A673 (cell line): ENCODE results near the gene POU3F3. TPM values are rescaled to one million over a fixed set of nuclear protein-coding genes. Genes with fewer than 3 reads are reported as not detected.
A peak's percentile ranks its signal among the peaks of the same experiment; 100 is the strongest.

Experiments
- BruUV-seq: library from RNA; stranded (reverse); fragments of 400-500 nt; replicated peaks from 2 replicates; lab custom pipeline; 2021; lab: Mats Ljungman, UMichigan
- CTCF ChIA-PET: fragments of 300-600 bp; sonication (Branson Sonifier 250); formaldehyde crosslinking; loops from one replicate; lab custom pipeline; 2022; ENCODE audit warnings: antibody characterized with exemption; lab: Charles Lee
- POLR2A ChIA-PET: fragments of 300-600 bp; sonication (Branson Sonifier 250); formaldehyde crosslinking; loops from one replicate; lab custom pipeline; 2022; ENCODE audit warnings: antibody characterized with exemption; ENCODE audit not compliant: low non-redundant PET; lab: Charles Lee
- DNase-seq: peaks from one replicate; pipeline ENCODE4 v3.0.0-alpha.2; 2015; ENCODE audit warnings: low spot score
- H3K27ac ChIP-seq: fragments of 200-600 bp; sonication (generic); 2 replicates; pipeline ENCODE4 v1.5.1; 2016; ENCODE audit warnings: mixed run types, low read depth, mild to moderate bottlenecking, mixed read lengths, antibody characterized with exemption, low read length; ENCODE audit not compliant: poor library complexity, severe bottlenecking
- H3K27me3 ChIP-seq: fragments of 200-600 bp; sonication (generic); replicated peaks from 2 replicates; pipeline ENCODE4 v1.6.1; 2017; ENCODE audit warnings: mixed run types, low read depth, mild to moderate bottlenecking, mixed read lengths, antibody characterized with exemption, low read length; ENCODE audit not compliant: insufficient read depth, poor library complexity
- H3K36me3 ChIP-seq: fragments of 200-600 bp; sonication (generic); 2 replicates; pipeline ENCODE4 v1.6.1; 2016; ENCODE audit warnings: mixed run types, mild to moderate bottlenecking, mixed read lengths, antibody characterized with exemption, low read length; ENCODE audit not compliant: insufficient read depth, poor library complexity, severe bottlenecking
- H3K4me1 ChIP-seq: fragments of 200-600 bp; sonication (generic); 2 replicates; pipeline ENCODE4 v1.6.1; 2017; ENCODE audit warnings: mixed run types, mild to moderate bottlenecking, mixed read lengths, antibody characterized with exemption, low read length; ENCODE audit not compliant: insufficient read depth, poor library complexity, severe bottlenecking
- H3K4me3 ChIP-seq: fragments of 200-600 bp; sonication (generic); 2 replicates; pipeline ENCODE4 v1.5.1; 2016; ENCODE audit warnings: low read depth, mixed run types, mild to moderate bottlenecking, mixed read lengths, low read length; ENCODE audit not compliant: poor library complexity, severe bottlenecking
- H3K9me3 ChIP-seq: fragments of 200-600 bp; sonication (generic); 2 replicates; pipeline ENCODE4 v1.6.1; 2016; ENCODE audit warnings: mixed run types, low read depth, mild to moderate bottlenecking, mixed read lengths, antibody characterized with exemption, low read length; ENCODE audit not compliant: poor library complexity, severe bottlenecking
- CTCF ChIP-seq: fragments of 300-800, 200-600 bp; sonication (generic); conservative IDR thresholded peaks from 2 replicates; pipeline ENCODE4 v1.5.1; 2017; ENCODE audit warnings: low read depth, mild to moderate bottlenecking, antibody characterized with exemption, low read length, moderate library complexity, mixed read lengths
- EZH2 ChIP-seq: fragments of 200-600 bp; sonication (generic); IDR thresholded peaks from 2 replicates; pipeline ENCODE4 v1.6.1; 2017; ENCODE audit warnings: borderline replicate concordance, low read depth, mild to moderate bottlenecking, mixed read lengths, antibody characterized with exemption, low read length; ENCODE audit not compliant: poor library complexity, severe bottlenecking
- intact Hi-C: fragments of 100-400 bp; cut with micrococcal nuclease; formaldehyde crosslinking; loops from one replicate; pipeline ENCODE4 v1.10.0; 2022; ENCODE audit not compliant: unreplicated experiment
- total RNA-seq: library from RNA; stranded (reverse); gene quantifications from 2 replicates; pipeline ENCODE4 v1.2.3, GENCODE V29; 2021

The POU3F3 gene
- total RNA-seq, 1 experiment from 2014 or later, result not detected

- ChIA-PET CTCF (interaction anchor here (0.6 kb wide), 1 partner anchor 817 kb away, joined by 3 read pairs; no protein-coding TSS in a partner anchor), POLR2A (no interaction called here)
- no peak for TF ChIP-seq CTCF
- no peak for TF ChIP-seq EZH2
- peaks cover 88% of the 10 kb centered on the region for H3K27me3 ChIP-seq
- BruUV-seq, result no TSS peak
- peaks cover 6% of the 10 kb centered on the region for H3K4me1 ChIP-seq
- H3K27ac ChIP-seq, result no peak overlapping the region
- no peaks in the 10 kb centered on the region for H3K9me3 ChIP-seq
- intact Hi-C loops, result loop anchor here (10.0 kb wide), 1 partner anchor 233 kb away; no protein-coding TSS in a partner anchor
- no peak for DNase-seq
- H3K36me3 ChIP-seq, result no peaks in the 10 kb centered on the region
- H3K4me3 ChIP-seq, result peak overlapping the region; percentile 44
These were observed 2.4 kb upstream of the POU3F3 start for GRCh38 chr2:104851291-104852089.

GRCh38 chr2:104852090-104852666 is 1.7 kb upstream of the POU3F3 start:
- no peak overlapping the region for H3K27ac ChIP-seq
- H3K4me3 ChIP-seq, result peak overlapping the region; percentile 44
- intact Hi-C loops, result loop anchor here (10.0 kb wide), 1 partner anchor 233 kb away; no protein-coding TSS in a partner anchor
- CTCF ChIA-PET, result no interaction called here
- no peak for DNase-seq
- peaks cover 6% of the 10 kb centered on the region for H3K4me1 ChIP-seq
- BruUV-seq, result no TSS peak
- H3K36me3 ChIP-seq, result no peaks in the 10 kb centered on the region
- H3K27me3 ChIP-seq, result peaks cover 85% of the 10 kb centered on the region
- H3K9me3 ChIP-seq, result no peaks in the 10 kb centered on the region
- POLR2A ChIA-PET, result no interaction called here
- TF ChIP-seq EZH2, result peak; percentile 81
- TF ChIP-seq CTCF, result no peak

- TF ChIP-seq CTCF (no peak), EZH2 (peak; percentile 88)
- intact Hi-C loops, result loop anchor here (10.0 kb wide), 1 partner anchor 230 kb away; no protein-coding TSS in a partner anchor
- no peak for DNase-seq
- H3K9me3 ChIP-seq, result no peaks in the 10 kb centered on the region
- no peaks in the 10 kb centered on the region for H3K36me3 ChIP-seq
- H3K4me1 ChIP-seq, result peaks cover 6% of the 10 kb centered on the region
- POLR2A ChIA-PET, result no interaction called here
- H3K27me3 ChIP-seq, result peaks cover 83% of the 10 kb centered on the region
- H3K27ac ChIP-seq, result no peak overlapping the region
- no TSS peak for BruUV-seq
- CTCF ChIA-PET, result no interaction called here
- peak overlapping the region; percentile 43 for H3K4me3 ChIP-seq
These were observed 744 bp downstream of the POU3F3 start for GRCh38 chr2:104854498-104855220.
